NK-92 (cell line): ENCODE data around the gene FLT3.
"Not testable (repeated sequence)": the region's sequence is repeated elsewhere in the genome, so short reads cannot be mapped to it uniquely, and the experiment has no call there.

ENCODE experiments used
- DNase-seq: peaks from one replicate; lab custom pipeline; 2025; ENCODE audit not compliant: unreplicated experiment; lab: John Stamatoyannopoulos, UW

The FLT3 gene

GRCh38 chr13:28100150-28101121 lies at the start of gene FLT3:
FLT3 (minus strand) TSS chr13:28100576; CDS start chr13:28100510, 66 bp downstream.
- no peak for DNase-seq

GRCh38 chr13:28147495-28147894 lies 47.1 kb upstream of the FLT3 start:
- DNase-seq = no peak

GRCh38 chr13:28145049-28145448 lies 44.7 kb upstream of the FLT3 start:
- no peak for DNase-seq

- not testable (repeated sequence) for DNase-seq
Measured at GRCh38 chr13:28141542-28141941, 41.2 kb upstream of the FLT3 start.

- no peak for DNase-seq
Measured at GRCh38 chr13:28140433-28141125, 40.2 kb upstream of the FLT3 start.

- peak; percentile 16 for DNase-seq
Measured at GRCh38 chr13:28138756-28139470, 38.5 kb upstream of the FLT3 start.

GRCh38 chr13:28138012-28138755 lies 37.8 kb upstream of the FLT3 start, which contains the start of gene PAN3:
PAN3 (plus strand) TSS chr13:28138545; CDS start chr13:28138658, 113 bp downstream.
- peak; percentile 46 for DNase-seq

- no peak for DNase-seq
Measured at GRCh38 chr13:28137596-28137995, 37.2 kb upstream of the FLT3 start.

GRCh38 chr13:28136916-28137315 lies 36.5 kb upstream of the FLT3 start:
- no peak for DNase-seq

GRCh38 chr13:28131646-28132045 lies 31.3 kb upstream of the FLT3 start:
- no peak for DNase-seq

GRCh38 chr13:28129911-28130693 lies 29.7 kb upstream of the FLT3 start:
- DNase-seq = no peak

- DNase-seq = no peak
Measured at GRCh38 chr13:28128926-28129325, 28.6 kb upstream of the FLT3 start.

- no peak for DNase-seq
Measured at GRCh38 chr13:28128030-28128429, 27.7 kb upstream of the FLT3 start.

- DNase-seq = no peak
Measured at GRCh38 chr13:28121224-28121623, 20.8 kb upstream of the FLT3 start.

GRCh38 chr13:28120317-28120716 lies 19.9 kb upstream of the FLT3 start:
- no peak for DNase-seq

- no peak for DNase-seq
Measured at GRCh38 chr13:28117689-28118377, 17.5 kb upstream of the FLT3 start.

- DNase-seq = no peak
Measured at GRCh38 chr13:28116736-28117135, 16.4 kb upstream of the FLT3 start.

- DNase-seq = no peak
Measured at GRCh38 chr13:28110414-28110813, 10.0 kb upstream of the FLT3 start.

GRCh38 chr13:28106976-28107375 lies 6.6 kb upstream of the FLT3 start:
- DNase-seq = no peak
